ENCODE results near the gene WDR54.
"Not testable (repeated sequence)": the region's sequence is repeated elsewhere in the genome, so short reads cannot be mapped to it uniquely, and the experiment has no call there.

Gene WDR54

GRCh38 chr2:74436111-74436805, 14.7 kb downstream of the WDR54 start:
- DNase-seq: no peak

DNA sequence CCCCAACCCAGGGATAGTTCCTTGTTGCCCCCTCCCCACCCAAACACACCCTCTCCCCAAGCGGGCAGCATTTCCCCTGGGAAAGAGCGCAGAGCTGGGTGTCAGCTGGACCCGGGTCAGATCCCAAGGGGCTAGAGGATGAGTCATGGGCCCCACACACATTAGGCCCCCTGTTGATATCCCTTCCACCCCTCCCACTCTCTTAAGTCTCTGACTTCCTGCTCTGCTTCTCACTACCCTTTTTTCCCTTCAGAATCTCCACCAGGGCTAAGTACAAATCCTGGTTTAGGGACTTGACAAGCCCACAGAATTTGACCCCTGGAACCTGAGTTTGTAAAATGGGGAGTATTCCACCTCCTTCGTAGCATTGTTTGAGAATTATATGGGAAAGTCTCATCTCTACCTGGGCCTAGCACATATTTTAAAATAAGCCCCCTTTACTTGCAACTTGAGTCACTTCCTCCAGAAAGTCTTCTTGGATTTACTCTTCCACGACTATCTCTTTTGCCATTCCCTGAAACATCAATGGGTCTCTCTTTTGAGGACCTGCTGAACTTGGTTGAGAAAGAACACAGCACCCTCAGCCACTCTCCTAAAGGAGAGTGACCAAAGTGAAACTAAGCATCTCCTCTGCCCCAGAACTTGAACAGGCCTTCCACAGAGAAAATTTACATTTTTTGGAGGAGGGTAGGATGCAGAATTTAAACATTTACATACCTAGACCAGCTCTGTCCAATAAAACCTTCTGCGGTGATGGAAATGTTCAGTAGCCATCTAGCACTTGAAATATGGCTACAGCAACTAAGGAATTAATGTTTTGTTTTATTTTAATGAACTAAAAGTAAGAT, 15.5 kb downstream of the WDR54 start:
- DNase-seq: no peak

GRCh38 chr2:74438248-74438647, 16.7 kb downstream of the WDR54 start:
- no peak for DNase-seq

DNA sequence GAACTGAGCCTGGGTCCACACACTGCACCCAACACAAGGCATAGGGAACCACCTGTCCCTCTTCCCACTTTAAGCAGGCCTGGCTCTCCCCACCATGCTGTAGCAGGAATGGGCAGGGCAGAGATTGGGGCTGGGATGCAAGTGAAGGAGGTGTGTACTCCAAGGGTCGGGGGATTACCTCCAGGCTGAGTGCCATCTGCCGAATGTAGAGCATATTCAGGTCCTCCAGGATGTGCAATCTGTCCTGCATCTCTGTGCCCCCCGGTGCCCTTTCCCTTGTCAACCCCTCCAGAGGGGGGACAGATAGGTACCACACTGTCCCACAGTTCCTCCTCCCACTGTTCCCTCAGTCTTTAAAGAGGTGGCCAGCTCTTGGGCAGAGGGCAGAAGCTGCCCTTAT, 17.8 kb downstream of the WDR54 start:
- no peak for DNase-seq

- DNase-seq: no peak
These were observed 18.4 kb downstream of the WDR54 start for GRCh38 chr2:74439803-74440377.

DNA sequence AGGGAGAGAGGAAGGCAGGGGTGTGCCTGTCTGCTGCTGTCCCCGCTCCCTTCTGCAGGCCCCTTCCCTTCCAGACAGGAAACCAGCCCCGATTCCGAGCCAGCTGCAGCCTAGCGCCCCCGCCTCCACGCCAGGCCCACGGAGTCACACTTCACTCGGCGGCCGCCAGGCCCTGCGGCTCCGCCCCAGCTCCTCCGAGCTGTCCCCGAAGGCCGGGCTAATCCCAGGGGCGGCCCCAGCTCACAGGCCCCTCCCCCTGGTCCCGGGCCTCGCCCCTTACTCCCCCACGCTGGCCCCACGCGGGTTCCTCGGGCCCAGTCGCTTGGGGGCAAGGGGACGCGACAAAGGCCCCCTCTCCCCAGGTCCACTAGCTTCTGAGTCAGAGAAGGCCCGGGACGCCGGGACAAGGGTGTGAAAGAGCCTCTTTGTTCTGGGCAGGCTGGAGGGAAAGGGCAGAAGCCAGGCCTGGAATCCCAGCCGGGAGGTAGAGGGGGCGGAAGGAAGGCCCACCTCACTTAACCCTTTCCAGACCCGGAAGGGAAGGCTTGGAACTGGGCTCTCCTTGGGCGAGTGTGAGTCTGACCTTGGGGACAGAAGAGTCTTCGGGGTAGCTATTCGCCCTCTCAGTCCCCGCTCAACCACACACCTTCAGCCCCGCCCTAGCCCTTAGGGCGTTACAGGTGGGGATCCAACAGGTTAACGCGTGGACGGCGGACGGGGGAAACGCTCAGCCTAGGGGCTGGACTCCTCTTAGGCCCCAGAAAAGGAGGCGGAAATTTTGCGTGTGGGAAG, 19.0 kb downstream of the WDR54 start:
- peak; percentile 63 for DNase-seq

DNA sequence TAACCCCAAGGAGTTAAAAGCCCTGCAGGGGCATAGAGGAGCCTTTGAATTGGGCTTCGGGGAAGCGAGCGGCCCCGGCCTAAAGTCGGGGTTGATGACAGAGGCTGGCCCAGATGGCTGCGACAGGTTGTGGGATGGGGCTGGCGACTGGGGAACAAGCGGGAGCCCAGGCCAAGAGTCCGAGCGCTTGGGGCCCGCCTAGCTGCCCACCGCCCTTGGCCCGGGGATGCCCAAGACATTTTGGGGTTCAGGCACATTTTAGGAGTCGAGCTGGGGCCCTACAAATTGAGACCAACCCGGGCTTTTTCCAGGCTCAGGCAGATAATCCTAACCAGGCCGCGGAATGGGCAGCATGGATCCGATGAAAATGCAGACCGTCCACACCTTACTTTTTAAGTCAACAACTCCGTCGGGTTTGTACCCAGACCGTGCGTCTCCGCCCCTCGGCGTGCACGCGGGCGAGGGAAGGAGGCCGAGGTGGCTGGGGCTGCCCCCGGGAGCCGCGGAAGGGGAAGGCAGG, 19.7 kb downstream of the WDR54 start:
- no peak for DNase-seq

- DNase-seq: no peak
These were observed 20.4 kb downstream of the WDR54 start, which contains the start of gene RTKN for GRCh38 chr2:74441690-74442482. Gene RTKN, minus strand, starts transcription at chr2:74441937. Its CDS starts 121 bp downstream, at chr2:74441816.

DNA sequence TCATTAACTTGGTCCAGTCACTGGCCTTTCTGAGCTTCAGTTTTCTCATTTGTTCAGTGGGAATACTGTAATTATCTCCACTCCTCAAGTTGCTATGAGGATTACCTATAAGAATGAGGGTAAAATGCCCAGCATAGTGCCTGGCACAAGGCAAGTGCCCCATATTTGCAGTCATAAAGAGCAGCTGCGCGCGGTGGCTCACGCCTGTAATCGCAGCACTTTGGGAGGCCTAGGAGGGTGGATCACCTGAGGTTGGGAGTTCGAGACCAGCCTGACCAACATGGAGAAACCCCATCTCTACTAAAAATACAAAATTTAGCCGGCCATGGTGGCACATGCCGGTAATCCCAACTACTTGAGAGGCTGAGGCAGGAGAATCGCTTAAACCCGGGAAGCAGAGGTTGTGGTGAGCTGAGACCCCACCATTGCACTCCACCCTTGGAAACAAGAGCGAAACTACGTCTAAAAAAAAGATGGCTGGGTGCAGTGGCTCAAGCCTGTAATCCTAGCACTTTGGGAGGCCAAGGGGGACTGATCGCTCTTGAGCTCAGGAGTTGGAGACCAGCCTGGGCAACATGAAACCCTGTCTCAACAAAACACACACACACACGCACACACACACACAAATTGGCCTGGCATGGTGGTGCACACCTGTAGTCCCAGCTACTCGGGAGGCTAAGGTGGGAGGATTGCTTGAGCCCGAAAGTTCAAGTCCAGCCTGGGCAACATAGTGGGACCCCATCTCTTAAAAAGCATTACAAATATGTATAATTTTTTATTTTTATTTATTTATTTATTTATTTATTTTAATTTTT, 21.2 kb downstream of the WDR54 start:
- DNase-seq: not testable (repeated sequence)

GRCh38 chr2:74444498-74445318, 23.2 kb downstream of the WDR54 start:
- DNase-seq: no peak

DNA sequence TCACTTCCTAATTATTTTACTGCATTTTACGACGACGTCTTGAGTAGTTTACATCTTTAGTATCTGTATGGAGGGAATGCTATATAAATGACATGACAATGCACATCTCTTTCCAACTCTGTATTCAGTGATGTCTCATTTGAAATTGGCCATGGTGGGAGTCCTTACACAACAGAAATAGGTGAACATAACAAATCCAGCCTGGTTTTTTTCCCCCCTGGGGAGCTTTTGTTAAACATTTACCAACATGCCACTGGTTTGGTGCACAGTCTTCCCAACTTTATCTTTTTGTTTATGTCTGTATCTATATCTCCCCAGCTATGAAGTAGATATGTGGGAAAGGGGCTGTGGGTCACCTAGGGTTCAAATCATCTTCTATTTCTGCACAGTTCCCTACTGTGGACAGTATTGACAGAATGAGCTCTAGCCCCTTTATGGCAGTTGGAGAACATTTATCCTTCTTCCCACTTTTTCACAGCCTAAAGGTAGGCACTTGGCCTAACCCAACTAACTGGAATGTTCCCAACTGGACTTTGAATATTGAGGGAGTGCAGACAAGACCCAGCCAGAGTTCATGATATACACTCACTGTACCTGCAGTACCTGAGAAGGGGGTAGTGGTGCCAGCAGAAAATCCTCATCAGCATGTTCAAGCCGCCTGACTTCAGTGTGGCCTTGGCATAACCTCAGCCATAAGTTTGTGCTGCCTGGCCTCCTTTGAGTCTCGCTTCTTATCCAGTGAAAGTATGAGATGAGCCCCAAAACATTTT, 25.9 kb downstream of the WDR54 start:
- no peak for DNase-seq

DNA sequence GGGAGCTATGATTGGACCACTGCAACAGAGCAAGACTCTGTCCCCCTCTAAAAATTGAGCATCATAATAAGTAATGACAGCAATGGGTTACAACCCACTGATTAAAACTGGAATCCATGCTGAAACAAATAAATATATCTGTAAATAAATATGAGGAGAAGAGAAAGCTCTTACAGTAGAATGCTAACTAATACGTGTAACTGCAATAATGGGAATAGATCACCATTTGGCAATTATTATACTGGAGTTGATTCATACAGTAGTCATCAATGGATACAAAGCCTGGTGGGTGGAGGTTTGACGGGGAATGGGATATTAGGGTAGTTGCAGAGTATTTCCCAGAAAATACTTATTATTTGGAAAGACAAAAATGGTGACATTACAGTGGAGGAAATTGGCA, 27.2 kb downstream of the WDR54 start:
- DNase-seq: no peak

- no peak for DNase-seq
These were observed 29.1 kb downstream of the WDR54 start for GRCh38 chr2:74450570-74451190.

GRCh38 chr2:74454654-74455511, 33.4 kb downstream of the WDR54 start, which contains the start of gene INO80B:
Gene INO80B, plus strand, starts transcription at chr2:74455087. Its CDS starts 30 bp downstream, at chr2:74455117.
- DNase-seq: peak; percentile 97

DNA sequence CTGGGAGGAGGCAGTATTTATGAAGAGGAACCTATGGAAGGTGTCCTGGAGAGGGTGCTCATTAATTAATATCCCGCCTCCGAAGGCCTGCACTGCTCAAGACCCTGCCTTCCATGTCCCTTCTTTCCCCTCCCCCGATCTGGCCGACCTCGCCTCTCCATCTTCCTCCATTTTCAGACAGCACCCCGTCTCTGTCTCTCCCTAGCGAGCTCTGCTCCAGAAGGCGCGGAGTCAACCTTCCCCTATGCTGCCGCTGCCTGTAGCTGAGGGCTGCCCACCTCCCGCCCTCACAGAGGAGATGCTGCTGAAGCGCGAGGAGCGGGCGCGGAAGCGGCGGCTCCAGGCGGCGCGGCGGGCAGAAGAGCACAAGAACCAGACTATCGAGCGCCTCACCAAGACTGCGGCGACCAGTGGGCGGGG, 35.6 kb downstream of the WDR54 start:
- no peak for DNase-seq

DNA sequence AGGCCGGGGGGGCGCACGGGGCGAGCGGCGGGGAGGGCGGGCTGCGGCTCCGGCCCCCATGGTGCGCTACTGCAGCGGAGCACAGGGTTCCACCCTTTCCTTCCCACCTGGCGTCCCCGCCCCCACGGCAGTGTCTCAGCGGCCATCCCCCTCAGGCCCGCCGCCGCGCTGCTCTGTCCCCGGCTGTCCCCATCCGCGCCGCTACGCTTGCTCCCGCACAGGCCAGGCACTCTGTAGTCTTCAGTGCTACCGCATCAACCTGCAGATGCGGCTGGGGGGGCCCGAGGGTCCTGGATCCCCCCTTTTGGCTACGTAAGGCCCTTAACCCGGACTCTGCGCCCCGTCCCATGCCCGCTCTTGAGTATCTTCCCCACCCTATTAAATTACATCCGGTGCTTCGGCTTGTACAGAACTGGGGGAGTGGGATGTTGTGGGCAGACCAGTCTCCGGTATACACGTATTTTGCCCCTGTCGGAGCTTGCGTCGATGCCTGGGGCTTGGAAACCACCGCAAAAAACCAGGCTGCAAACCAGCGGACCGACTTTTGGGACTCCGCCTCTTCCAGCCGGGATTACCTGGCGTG, 36.1 kb downstream of the WDR54 start:
- DNase-seq: no peak
